Measurements from ENCODE around the gene ZNF771.
A peak's percentile ranks its signal among the peaks of the same experiment; 100 is the strongest.

The ZNF771 gene

DNA sequence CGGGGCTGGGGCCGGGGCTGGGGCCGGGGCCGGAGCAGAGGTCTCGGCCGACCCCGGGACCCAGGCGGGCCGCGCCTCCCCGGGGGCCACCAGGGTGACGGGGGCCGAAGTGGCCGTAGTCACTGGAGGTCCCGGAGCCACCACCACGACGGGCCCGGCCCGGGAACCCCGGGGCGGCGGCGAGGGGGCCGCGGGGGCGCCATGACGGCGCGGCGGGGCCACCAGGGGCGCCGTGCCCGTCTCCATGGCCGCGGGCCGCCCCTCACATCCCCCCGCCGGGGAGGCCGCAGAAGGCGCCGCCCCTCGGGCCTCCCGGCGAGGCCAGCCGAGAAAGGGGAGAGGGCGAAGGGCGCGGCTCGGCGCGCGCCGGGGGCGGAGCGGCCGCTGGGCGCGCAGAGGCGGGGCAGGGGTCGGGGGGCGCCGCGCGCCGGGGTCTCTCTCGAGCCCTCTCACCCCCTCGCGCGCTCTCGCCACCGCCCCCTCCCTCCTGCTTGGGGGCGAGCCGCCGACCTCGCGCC is 37.4 kb upstream of the ZNF771 start:
- DNase-seq (ENCODE audit: low read depth, low spot score) = no peak
- H3K4me3 ChIP-seq (ENCODE audit: low read depth, low read length) = peak overlapping the region; percentile 84
- in situ Hi-C loops (cut with HindIII; ENCODE audit: low sequenced_read_pairs) = no loop called here
- TF ChIP-seq, protein P1, sequence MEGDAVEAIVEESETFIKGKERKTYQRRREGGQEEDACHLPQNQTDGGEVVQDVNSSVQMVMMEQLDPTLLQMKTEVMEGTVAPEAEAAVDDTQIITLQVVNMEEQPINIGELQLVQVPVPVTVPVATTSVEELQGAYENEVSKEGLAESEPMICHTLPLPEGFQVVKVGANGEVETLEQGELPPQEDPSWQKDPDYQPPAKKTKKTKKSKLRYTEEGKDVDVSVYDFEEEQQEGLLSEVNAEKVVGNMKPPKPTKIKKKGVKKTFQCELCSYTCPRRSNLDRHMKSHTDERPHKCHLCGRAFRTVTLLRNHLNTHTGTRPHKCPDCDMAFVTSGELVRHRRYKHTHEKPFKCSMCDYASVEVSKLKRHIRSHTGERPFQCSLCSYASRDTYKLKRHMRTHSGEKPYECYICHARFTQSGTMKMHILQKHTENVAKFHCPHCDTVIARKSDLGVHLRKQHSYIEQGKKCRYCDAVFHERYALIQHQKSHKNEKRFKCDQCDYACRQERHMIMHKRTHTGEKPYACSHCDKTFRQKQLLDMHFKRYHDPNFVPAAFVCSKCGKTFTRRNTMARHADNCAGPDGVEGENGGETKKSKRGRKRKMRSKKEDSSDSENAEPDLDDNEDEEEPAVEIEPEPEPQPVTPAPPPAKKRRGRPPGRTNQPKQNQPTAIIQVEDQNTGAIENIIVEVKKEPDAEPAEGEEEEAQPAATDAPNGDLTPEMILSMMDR (IDR thresholded peaks at IDR 0.05; ENCODE audit: low read depth, low read length) = no peak

DNA sequence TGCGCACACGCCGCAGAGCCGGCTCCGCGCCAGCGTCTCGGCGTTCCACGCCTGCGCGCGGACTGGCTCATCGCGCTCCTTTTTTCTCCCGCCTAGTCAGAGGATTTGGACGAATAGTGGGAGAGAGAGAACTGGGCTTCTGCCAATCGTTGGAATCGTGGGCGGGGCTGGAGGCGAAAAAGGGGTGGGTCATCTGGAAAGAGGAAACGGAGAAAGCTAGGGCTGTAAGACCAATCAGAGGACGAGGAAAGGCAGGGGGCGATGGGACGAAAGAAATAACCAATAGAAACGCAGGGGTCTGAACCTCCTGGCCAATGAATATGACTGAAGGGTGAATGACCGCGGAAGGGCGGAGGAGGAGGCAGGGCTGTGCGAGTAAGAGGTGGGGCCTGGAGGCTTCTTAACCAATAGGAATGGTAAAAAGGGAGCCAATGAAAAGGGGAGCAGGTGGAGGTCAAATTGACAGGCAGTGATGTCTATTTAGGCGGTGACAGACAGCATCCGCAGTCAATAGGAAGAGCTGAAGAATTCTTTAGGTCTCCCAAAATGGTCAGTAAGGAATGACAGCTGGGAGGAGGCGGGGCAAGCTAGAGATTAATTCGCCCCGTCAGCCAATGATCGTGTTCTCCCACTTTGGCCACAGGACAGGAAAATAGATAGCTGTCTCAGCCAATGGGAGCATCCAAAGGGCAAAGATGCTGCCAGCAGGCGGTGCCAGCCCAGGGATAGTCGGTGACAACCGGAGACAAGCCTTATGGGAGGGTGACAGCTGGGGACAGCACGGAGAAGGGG is 36.8 kb upstream of the ZNF771 start, which contains the start of gene TBC1D10B:
Gene TBC1D10B (minus strand): TSS at position 39 of the 792 bp plus-strand sequence. CDS start 311 bp downstream, outside the sequence.
- DNase-seq (ENCODE audit: low read depth, low spot score) = peak; percentile 100
- TF ChIP-seq, protein P1 (IDR thresholded peaks at IDR 0.05; ENCODE audit: low read depth, low read length) = peak; percentile 30
- in situ Hi-C loops (cut with HindIII; ENCODE audit: low sequenced_read_pairs) = no loop called here
- peak within 1 kb of the TSS; percentile 84 for H3K4me3 ChIP-seq (ENCODE audit: low read depth, low read length)

DNA sequence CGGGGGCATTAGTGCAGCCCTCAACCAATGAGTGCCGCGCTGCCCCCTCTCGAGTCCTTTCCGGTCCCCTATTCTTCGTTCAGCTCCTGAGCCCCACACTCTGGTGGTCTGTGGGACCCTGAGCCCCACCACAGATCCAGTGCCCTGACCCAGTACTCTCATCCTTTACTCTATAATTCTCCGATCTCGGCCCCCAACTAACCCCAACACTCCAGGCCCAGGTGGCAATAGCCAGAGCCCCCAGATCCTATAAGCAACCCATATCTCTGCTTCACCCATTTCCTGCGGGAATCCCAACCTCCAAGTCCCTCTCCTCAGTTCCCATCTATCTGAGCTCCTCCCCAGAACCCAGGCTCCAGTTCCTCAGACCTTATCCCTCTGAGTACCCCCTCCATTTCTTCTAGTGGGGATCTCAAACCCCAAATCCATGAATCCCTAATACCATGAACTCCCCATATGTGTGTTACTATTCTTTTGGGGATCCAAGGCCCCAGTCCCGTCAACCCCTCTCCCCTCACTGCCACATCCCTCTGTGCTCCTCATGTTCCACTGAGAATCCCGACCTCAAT is 36.1 kb upstream of the ZNF771 start:
- TF ChIP-seq, protein P1 (IDR thresholded peaks at IDR 0.05; ENCODE audit: low read depth, low read length) = no peak
- in situ Hi-C loops (cut with HindIII; ENCODE audit: low sequenced_read_pairs) = no loop called here
- no peak for DNase-seq (ENCODE audit: low read depth, low spot score)
- H3K4me3 ChIP-seq (ENCODE audit: low read depth, low read length) = peak overlapping the region; percentile 52

DNA sequence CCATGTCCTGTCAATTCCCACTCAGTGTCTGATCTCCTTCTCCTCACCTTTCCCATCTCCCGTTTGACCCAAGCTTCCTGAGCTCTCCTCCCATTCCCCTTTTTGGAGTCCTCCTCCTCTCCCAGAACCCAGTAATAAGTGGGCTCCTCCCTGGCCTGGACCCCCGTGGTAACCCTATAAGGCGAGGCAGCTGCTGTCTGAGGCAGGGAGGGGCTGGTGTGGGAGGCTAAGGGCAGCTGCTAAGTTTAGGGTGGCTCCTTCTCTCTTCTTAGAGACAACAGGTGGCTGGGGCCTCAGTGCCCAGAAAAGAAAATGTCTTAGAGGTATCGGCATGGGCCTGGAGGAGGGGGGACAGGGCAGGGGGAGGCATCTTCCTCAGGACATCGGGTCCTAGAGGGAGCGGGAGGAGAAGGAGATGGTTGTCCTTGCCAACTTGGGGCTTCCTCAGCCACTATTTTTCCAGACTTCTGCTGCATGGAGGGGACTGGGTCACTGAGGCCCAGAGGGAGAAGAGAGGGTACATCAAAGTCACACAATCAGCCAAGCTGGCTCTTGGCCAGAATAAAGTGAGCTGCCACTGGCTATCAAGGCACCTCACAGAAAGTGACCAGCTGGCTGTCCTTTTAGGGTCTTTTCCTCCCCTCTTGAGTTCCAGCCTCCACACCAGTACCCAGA is 35.2 kb upstream of the ZNF771 start:
- H3K4me3 ChIP-seq (ENCODE audit: low read depth, low read length) = no peak overlapping the region
- TF ChIP-seq, protein P1 (IDR thresholded peaks at IDR 0.05; ENCODE audit: low read depth, low read length) = no peak
- no peak for DNase-seq (ENCODE audit: low read depth, low spot score)
- in situ Hi-C loops (cut with HindIII; ENCODE audit: low sequenced_read_pairs) = no loop called here

DNA sequence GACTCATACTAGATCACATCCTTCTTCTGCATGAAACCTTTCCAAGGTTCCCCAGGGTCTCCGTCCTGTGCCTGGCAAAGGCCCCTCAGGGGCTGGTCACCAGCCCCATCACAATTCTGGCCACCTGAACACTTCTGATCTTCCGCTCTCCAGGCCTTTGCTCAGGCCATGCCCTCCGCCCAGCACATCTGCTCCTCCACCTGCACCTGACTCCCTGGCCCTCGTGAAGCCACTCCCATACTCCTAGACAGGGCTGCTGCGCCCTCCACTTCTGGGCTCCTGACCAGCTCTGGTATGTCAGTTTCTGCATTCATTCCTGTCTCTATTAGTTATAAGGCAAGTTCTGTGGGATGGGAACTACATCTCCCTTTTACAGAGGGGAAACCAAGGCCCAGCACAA is 34.7 kb upstream of the ZNF771 start:
- H3K4me3 ChIP-seq (ENCODE audit: low read depth, low read length) = no peak overlapping the region
- DNase-seq (ENCODE audit: low read depth, low spot score) = no peak
- in situ Hi-C loops (cut with HindIII; ENCODE audit: low sequenced_read_pairs) = no loop called here
- TF ChIP-seq, protein P1 (IDR thresholded peaks at IDR 0.05; ENCODE audit: low read depth, low read length) = no peak

DNA sequence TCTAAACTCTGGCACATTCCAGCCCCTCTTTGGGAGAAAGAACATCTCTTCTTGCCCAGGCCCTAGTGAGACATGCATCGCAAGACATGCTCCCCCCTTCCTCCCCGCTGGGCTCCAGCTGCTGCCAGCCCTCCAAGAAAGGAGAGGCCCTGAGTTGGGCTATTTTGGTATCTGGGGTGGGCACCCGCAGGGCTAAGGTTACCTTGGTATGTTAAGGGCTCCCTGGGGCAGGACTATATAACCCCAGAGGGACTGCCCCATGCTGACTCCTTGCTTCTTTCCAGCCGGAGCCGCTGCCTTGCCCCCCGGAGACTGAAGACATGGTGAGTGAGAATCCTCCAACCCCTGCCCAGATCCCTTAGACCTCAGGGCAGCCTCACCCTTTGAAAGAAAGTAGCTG is 32.9 kb upstream of the ZNF771 start, which contains the start of gene MYL11:
Gene MYL11 (plus strand): TSS at position 265 of the 400 bp plus-strand sequence. CDS start 56 bp downstream, at position 321.
- in situ Hi-C loops (cut with HindIII; ENCODE audit: low sequenced_read_pairs) = no loop called here
- no peak for DNase-seq (ENCODE audit: low read depth, low spot score)
- no peak within 1 kb of the TSS for H3K4me3 ChIP-seq (ENCODE audit: low read depth, low read length)
- TF ChIP-seq, protein P1 (IDR thresholded peaks at IDR 0.05; ENCODE audit: low read depth, low read length) = no peak

Data from astrocyte of the spinal cord (primary cell).